Measurements from ENCODE around the gene PDCD7.
"Not testable (repeated sequence)": the region's sequence is repeated elsewhere in the genome, so short reads cannot be mapped to it uniquely, and the experiment has no call there.

Gene PDCD7, protein sequence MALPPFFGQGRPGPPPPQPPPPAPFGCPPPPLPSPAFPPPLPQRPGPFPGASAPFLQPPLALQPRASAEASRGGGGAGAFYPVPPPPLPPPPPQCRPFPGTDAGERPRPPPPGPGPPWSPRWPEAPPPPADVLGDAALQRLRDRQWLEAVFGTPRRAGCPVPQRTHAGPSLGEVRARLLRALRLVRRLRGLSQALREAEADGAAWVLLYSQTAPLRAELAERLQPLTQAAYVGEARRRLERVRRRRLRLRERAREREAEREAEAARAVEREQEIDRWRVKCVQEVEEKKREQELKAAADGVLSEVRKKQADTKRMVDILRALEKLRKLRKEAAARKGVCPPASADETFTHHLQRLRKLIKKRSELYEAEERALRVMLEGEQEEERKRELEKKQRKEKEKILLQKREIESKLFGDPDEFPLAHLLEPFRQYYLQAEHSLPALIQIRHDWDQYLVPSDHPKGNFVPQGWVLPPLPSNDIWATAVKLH

DNA sequence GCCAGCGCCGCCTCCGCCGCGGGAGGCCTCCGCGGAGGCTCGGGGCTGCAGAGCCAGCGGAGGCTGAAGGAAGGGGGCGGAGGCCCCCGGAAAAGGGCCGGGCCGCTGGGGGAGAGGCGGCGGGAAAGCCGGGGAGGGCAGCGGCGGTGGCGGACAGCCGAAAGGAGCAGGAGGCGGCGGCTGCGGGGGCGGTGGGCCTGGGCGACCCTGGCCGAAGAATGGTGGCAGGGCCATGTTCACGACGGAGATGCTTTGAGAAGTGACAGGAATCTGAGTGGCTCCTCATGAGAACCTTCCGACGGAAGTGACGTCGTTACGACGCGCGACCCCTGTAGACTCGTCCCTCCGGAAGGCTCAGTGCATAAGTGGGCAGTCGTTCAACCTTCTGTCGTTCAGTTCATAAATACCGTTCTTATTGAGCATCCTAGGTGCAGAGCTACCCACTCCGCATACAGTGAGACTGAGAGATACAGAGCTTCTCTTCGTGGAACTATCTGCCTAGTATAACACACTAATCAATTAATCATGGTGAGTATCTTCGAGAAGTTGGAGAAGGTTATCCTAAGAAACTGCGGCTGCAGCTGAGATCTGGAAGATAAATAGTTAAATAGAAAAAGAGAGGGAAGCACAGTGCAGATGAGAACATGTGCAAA lies at the start of gene PDCD7:
Gene PDCD7, minus strand, starts transcription at position 261 of the 653 bp plus-strand sequence. Its CDS starts 27 bp downstream, at position 234.
- DNase-seq = peak; percentile 80 to 82

DNA sequence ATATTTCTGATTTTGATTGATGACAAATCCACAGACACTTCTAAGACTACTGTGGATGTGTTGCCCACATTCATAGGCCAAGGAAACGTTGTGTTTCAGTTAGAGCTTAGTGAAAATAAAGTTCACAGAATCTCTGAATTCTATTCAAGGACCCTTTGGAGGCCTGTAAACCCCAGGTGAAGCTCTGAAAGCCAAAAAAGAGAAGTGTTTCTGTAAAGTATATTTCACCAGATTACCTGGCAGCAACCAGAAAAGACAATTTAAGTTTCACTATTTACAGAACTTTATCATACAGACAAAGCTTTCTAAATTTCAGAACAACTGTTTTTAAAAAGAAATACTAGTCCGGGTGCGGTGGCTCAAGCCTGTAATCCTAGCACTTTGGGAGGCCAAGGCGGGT lies 48.9 kb upstream of the PDCD7 start:
- no peak for DNase-seq

DNA sequence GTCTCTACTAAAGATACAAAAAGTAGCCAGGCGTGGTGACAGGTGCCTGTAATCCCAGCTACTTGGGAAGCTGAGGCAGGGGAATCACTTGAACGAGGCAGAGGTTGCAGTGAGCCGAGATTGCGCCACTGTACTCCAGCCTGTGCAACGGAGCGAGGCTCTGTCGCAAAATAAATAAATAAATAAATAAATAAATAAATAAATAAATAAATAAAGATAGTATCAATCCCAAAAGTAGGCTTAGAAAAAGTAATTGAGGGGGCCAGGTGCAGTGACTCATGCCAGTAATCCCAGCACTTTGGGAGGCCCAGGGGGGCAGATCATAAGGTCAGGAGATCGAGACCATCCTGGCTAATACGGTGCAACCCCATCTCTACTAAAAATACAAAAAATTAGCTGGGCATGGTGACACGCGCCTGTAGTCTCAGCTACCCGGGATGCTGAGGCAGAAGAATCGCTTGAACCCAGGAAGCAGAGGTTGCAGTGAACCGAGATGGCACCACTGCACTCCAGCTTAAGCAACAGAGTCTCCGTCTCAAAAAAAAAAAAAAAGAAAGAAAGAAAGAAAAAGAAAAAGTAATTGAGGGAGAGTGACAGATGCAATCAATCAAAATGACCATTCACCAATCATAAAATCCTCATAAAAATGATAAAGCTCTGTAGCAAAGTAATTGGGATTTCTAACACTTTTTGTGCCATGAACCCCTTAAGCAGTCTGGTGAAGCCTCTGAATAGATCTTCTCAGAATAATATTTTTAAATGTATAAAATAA lies 48.2 kb upstream of the PDCD7 start:
- DNase-seq = not testable (repeated sequence)

DNA sequence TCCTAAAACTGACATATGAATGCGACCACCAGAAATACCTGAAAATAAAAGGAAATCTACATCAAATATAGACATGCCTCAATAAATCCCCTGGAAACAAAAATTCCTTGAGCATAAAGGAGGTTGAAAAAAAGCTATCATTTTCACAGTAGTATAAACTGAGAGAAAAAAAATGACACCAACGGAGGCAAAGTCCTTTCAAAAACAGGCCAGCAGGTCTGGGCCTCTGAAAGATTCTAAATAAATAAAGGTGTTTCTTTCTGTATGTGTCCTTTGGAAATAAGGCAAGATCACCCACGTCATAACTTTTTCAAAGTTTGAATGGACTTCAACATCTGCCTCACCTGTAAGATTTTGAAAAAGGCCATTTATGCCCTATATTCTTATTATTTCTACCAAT lies 46.6 kb upstream of the PDCD7 start:
- no peak for DNase-seq

DNA sequence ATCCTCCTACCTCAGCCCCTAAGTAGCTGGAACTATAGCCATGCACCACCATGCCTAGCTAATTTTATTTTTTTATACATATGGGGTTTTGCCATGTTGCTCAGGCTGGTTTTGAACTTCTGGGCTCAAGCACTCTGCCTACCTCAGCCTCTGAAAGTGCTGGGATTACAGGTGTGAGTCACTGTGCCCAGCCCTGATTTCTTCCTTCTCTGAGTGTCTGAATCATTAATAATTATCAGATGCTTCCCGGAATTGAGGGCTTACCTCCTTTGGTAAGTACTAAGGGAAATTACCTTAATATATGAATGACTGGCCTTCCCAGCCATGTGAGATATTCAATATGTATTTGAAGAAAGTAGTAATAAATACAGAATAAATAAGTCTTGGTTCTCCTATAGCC lies 44.3 kb upstream of the PDCD7 start:
- DNase-seq = no peak

DNA sequence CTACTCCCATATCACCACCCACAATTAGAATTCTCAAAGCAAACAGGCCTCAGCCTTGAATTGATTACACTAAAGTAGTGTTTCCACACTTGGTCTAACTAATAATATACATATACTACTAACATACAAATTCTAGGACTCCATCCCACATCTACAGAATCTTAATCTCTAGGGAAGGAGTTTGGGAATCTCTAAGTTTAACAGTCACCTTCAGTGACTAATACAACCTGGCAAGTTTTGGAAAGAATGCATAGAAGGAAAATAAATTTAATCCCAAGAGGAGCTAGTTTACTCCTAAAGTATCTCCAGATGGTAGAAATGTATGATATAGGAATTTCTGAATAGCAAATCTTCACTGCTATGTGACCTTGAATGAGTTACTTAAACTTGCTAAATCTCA lies 42.4 kb upstream of the PDCD7 start:
- DNase-seq = no peak

DNA sequence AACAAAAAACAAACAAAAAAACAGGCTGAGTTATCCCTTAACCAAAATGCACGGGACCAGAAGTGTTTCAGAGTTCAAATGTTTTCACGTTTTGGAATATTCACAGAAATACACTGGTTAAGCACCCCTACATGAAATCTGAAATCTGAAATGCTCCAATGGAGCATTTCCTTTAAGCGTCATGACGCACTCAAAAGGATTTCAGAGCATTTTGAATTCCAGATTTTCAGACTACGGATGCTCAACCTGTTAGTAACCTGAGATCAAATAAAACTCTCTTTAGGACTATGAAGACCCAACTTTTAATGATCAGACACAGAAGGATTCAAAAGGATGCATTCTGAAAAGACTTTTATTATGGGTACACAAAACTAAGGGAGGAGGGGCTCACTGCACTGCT lies 41.9 kb upstream of the PDCD7 start:
- no peak for DNase-seq

DNA sequence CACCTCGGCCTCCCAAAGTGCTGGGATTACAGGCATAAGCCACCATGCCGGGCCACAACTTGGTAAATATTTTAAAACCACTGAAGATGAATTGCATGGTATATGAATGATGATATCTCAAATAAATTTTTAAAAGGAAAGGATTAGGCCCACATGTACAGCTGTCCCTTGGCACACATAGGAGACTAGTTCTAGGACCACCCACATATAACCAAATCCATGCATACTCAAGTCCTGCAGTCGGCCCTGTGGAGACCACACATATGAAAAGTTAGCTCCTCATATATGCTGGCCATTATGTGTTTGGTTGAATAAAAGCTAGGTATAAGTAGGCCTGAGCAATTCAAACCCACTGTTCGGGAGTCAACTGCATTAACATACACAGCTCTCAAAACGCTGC lies 40.9 kb upstream of the PDCD7 start:
- no peak for DNase-seq

DNA sequence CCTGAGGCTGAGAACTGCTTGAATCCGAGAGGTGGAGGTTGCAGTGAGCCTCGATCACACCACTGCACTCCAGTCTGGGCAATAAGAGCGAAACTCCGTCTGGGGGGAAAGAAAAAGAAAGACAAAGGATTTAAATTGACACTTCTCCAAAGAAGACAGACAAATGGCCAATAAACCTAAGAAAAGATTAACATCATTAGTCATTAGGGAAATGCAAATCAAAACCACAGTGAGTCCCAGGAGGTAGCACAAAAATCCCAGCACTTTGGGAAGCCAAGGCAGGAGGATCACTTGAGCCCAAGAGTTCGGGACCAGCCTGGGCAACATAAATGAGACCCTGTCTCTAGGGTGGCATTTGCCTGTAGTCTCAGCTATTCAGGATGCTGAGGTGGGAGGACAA lies 38.9 kb upstream of the PDCD7 start:
- no peak for DNase-seq

DNA sequence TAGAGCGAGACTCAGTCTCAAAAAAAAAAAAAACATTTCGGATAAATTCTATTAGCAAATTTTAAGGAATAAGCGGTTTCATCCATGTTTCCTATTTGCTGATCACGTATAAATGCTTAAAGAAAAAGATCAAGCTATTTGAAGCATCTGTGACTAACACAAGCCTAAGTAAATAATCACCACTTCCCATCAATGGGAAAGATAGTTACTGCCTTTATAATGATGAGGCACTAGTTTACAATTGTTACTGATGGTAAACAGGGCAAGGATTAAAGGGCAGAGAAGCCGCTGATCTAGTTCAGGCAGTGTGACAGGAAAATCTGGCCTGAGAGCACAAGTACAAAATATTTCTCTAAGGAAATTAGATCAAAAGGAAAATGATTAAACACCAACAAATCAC lies 37.8 kb upstream of the PDCD7 start:
- DNase-seq = no peak

DNA sequence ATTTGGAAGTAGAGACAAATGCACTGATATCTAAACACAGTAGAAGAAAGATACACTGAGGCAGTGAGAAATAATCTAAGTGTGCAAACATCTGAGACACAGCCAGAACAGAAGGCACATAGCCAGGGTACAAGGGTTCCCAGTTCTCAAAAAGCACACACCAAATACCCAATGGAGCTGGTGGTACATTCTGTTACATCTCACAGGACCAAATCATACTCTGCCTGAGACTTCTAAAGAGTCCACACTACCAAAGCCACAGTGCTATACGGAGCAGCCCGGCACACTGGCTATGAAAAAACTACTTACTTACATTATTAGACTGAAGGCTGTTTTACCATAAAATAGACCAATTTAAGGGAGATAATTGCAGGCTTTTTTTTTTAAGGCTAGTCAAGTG lies 32.3 kb upstream of the PDCD7 start:
- no peak for DNase-seq

DNA sequence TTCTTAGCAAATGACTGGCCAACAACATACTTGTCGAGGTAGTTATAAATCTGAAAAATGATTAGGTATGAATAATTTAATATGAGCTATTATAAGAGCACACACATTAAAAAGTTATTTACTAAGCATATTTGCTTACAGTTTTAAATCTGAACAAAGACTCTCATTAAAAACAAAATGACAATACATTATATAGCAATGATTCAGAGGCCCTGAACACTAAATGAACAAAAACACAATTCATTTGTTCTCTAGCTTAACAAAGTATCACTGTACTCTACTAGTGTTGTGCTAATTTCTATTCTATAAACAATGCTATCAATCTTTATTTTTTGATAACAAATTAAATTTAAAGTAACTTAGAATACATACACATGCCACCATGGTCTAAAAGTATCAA lies 30.5 kb upstream of the PDCD7 start:
- DNase-seq = no peak

DNA sequence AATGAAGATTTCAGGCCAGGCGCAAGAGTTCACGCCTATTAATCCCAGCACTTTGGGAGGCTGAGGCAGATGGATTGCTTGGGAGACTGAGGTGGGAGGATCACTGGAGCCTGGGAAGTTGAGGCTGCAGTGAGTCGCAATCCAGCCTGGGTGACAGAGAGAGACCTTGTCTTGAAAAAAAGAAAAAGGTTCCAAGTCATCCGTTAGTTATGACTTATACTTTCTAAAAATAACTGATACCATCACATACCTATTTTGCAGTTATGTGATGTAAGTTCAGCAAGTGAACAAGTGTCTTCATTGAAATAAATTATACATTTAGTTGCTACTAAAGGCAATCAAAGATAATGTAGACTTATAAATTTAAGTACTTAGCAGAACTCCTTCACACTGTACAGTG lies 29.4 kb upstream of the PDCD7 start:
- DNase-seq = no peak

DNA sequence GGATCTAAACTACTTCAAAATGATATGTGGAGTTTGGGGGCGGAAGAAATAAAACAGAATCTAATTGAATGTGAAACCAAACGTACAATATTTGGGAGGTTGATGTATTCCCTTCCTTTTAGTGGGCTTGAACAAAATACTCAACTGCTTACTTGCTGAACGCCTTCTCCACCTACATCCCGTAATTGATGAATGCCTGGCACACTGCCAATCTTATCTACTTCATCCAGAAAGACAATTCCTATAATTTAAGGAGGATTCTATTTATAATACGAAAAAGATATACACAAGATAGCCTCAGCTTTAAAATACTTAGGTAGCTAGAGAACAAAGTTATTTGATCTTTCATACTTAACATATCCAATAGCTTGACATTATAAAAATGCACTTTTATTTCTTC lies 23.1 kb upstream of the PDCD7 start:
- DNase-seq = no peak

DNA sequence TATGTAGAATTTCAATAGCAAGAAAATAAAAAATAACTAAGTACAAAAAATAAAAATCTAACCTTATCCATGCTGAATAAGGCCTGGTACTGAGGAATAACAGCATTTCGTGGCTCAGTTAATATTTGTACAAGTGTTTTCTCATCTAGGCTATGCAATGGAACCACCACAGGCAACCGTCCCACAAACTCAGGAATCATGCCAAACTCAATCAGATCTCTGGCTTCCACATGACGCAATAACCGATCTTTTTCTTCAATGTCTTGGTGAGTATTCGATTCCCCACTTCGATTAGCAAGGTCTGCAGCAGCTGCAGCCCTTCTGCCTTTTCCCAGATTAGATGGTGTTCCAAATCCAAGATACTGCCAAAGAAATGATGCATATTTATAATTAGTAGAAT lies 21.1 kb upstream of the PDCD7 start:
- no peak for DNase-seq

DNA sequence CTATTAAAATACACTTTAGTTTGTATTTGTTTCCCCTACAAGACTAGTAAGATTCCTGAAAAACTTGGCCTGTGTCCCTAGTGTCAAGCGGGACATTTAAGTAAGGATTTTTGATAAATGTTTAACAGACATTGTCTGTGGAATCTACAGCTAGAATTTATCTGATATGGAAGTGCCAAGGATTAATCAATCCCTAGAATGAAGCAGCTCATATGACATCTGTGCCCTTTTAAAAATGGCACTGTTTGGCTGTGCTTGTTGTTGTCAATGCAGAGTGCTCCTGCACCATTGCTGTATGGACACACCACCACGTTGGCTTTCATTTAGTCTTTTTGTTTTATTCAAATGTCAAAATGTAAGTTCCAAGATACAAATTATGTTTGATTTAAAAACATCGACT lies 14.3 kb upstream of the PDCD7 start:
- DNase-seq = no peak

DNA sequence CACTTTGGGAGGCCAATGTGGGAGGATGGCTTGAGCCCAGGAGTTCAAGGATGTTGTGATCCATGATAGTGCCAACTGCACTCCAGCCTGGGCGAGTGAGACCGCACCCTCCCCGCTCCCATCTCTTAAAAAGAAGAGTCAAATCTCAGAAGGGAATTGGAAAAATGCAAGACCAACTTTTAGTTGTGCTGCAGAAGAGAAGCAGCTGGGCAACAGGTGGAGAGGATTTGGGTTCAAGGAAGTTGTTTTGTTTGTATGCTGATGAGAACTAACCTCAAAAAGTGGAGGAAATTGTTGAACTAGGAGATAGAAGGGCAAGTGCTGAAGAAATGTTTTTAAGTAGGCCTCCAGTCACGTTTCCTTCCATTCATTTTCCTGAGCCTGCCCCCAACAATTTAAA lies 12.8 kb upstream of the PDCD7 start:
- no peak for DNase-seq

DNA sequence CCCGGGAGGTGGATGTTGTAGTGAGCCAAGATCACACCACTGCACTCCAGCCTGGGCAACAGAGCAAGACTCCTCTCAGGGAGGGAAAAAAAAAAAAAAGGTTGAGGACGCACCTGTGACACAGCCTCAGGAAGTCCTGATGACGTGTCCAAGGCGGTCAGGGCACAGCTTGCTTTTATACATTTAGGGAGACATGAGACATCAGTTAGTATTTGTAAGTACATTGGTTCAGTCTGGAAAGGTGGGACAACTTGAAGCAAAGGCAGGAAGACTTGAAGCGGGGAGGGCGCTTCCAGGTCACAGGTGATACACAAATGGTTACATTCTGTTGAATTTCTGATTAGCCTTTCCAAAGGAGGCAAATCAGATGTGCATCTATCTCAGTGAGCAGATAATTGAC lies 5.0 kb upstream of the PDCD7 start:
- not testable (repeated sequence) for DNase-seq

DNA sequence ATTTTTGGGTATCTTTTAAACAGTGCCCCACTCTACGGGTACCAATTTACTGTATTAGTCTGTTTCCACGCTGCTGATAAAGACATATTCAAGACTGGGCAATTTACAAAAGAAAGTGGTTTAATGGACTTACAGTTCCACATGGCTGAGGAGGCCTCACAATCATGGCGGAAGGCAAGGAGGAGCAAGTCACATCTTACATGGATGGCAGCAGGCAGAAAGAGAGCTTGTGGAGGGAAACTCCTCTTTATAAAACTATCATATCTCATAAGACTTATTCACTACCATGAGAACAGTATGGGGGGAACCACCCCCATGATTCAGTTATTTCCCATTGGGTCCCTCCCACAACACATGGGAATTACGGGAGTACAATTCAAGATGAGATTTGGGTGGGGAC lies 4.3 kb upstream of the PDCD7 start:
- not testable (repeated sequence) for DNase-seq

DNA sequence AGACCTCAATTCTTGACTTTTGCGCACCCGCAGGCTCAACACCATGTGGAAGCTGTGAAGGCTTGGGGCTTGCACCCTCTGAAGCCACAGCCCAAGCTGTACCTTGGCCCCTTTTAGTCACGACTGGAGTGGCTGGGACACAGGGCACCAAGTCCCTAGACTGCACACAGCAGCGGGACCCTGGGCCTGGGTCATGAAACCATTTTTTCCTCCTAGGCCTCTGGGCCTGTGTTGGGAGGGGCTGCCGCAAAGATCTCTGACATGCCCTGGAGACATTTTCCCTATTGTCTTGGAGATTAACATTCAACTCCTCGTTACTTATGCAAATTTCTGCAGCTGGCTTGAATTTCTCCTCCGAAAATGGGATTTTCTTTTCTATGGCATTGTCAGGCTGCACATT lies 3.5 kb upstream of the PDCD7 start:
- DNase-seq = not testable (repeated sequence)

DNA sequence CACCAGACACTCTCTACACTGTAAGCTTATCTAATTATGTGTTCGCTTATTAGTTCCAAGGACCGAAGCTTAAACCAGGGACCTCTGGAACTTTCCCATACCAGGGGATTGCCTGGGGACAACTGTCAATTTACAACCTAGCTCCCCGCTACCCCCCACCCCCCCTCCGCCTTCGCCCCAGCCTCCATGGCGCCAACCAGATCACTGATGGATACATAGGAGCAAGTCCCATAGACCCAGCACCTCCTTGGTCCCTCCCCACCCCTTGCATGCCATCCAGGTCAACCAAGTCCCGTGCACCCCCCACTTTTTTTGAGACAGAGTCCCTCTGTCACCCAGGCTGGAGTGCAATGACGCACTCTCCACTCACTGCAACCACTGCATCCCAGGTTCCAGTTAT lies 930 bp upstream of the PDCD7 start:
- no peak for DNase-seq

DNA sequence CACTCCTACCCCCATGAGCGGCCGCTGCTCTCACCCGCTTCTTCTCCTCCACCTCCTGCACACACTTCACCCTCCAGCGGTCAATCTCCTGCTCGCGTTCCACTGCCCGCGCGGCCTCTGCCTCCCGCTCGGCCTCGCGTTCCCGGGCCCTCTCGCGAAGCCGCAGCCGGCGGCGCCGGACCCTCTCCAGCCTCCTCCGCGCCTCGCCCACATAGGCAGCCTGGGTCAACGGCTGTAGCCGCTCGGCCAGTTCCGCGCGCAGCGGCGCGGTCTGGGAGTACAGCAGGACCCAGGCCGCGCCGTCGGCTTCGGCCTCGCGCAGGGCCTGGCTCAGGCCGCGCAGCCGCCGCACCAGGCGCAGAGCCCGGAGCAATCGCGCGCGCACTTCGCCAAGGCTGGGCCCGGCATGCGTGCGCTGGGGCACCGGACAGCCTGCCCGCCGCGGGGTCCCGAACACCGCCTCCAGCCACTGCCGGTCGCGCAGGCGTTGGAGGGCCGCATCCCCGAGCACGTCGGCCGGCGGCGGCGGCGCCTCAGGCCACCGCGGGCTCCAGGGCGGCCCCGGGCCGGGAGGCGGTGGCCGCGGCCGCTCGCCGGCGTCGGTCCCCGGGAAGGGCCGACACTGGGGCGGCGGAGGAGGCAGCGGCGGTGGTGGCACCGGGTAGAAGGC lies 595 bp downstream of the PDCD7 start:
- DNase-seq = peak; percentile 22 to 40

DNA sequence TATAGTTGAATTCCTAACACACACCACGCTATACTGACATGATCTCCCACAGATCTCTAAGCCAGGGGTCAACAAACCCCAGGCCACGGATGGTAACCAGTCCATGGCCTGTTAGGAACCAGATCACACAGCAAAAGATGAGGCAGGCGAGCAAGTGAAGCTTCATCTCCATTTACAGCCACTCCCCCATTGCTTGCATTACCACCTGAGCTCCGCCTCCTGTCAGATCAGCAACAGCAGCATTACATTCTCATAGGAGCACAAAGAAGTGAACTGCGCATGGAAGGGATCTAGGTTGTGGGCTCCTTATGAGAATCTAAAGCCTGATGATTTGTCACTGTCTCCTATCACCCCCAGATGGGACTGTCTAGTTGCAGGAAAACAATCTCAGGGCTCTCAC lies 2.7 kb downstream of the PDCD7 start:
- no peak for DNase-seq
